NCI-H146 treated with DMSO at 0.1 percent for 48 hours (cell line): ENCODE measurements around the gene MS4A7.
"Not testable (repeated sequence)": the region's sequence is repeated elsewhere in the genome, so short reads cannot be mapped to it uniquely, and the experiment has no call there.

Experiments used
- DNase-seq: peaks from one replicate; lab custom pipeline; 2025; ENCODE audit not compliant: unreplicated experiment; lab: John Stamatoyannopoulos, UW

MS4A7 gene

GRCh38 chr11:60378354-60378753 lies at the start of gene MS4A7:
Gene MS4A7, plus strand, starts transcription at chr11:60378532. Its CDS starts 4,610 bp downstream, at chr11:60383142.
- DNase-seq: no peak

DNA sequence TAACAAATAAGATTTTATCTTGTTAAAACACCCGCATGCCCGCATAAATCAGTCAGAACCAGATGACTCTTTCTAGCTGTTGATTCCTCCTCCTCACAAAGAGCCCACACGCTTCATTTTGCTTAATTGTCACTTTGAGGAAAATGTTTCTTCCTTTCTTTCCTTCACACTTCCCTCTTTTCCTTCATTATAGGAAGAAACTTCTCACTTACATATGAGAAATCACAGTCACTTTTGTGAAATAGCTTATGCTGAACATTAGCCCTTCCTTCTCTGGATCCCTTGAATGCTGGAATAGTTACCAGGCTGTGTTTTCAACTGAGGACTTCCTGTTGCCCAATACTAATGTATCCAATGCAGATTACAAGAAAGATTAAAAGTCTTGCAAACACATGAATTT lies 45.5 kb upstream of the MS4A7 start:
- no peak for DNase-seq

DNA sequence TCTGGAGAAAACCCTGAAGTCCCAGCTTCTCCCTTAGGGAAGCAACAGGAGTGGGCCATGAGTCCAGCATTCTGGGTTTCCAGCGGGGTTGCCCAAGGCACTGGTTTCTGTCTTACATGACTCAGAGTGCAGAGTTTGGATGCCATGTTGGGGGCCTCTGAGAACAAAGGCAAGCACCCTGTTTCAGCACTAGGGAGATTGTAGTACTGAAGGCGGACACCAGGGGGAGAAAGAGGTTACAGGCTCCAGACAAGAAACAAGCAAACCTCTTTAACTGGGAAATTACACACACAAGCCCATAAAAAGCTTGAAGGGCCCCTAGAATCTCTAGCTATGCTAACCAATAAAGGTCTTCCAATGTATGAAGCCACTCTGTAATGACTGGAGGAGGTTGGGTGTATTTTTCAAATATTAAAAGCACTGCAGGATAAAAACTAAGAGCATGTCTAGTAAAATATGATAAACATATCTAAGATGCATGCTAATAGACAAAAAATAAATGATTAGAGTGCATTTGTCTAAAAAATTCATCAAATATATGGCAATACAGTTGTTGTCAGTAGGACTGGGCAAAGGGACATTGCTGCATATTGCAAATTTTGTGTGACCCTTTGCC lies 44.2 kb upstream of the MS4A7 start:
- DNase-seq: peak; percentile 7

- no peak for DNase-seq
Measured at GRCh38 chr11:60336767-60337391, 41.5 kb upstream of the MS4A7 start.

DNA sequence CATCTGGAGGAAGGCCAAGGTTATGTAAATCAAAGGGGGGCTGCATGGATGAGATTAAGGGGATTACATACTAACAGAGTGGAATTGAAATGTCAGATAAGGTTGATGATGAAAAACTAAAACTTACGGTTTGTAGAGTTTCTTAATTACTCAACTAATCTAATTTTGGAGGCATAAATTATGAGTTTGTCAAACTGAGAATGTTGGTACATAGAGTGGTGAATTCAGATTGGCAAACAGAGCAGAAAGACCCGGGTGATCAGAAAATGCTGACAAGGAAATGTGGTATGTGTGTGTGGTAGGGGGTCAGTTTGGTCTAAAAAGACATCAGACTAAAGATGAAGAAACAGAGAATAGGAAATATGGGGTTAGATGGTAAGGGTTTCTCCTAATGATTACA lies 40.3 kb upstream of the MS4A7 start:
- no peak for DNase-seq

DNA sequence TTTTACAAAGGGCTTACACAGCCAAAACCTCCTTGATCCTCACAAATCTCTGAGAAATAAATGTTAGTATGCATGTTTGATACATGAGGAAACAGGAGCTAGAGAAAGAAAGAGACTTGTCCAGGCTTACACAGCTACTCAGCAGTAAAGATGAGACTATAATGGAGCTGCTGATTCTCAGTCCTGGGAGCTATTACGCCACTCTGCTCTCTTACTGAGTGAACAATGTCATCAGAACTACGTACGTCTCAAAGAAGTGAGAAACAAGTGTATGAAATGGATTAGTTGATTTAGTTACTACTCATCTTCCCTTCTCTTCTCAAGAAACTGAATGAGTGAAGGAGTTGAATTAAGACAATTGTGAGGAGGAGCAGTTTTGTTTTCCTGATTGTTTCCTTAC lies 39.0 kb upstream of the MS4A7 start:
- no peak for DNase-seq

GRCh38 chr11:60343094-60343704 lies 35.1 kb upstream of the MS4A7 start:
- DNase-seq: peak; percentile 4

DNA sequence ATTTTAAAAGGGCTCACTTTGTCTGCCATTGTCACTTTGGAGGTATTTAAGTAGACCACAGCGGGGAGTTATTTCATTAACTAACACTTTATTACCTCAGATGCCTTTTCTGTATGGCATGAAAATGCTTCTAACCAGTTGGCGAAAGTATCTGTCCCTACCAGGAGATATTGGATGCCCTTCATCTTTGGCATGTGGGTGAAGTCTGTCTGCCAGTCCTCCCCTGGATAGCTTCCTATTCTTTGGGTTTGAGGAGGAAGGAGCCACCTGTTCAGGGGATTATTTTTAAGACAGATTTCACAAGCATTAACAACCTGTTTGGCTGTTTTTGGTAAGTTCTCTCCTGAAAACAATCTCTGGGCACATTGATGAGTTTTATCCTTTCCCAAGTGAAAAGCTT lies 34.2 kb upstream of the MS4A7 start:
- DNase-seq: no peak

DNA sequence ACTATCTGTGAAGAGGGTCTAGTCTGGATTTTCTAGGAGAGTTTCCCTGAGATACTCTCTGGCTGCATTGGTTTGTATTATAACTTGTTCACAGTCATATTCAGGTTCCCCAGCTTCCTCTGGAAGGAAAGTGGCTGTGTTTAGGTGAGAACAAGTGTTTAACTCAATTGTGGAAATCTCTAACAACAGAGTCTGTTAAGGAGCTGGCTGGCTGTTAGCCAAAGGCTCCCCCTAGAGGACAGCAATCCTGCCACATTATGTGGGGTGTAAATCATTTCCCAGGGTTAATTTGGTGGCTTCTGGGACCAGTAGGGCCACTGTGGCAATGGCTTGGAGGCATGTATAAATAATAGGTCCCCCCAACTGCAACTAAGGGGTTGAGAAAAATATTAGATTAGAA lies 32.8 kb upstream of the MS4A7 start:
- DNase-seq: no peak

DNA sequence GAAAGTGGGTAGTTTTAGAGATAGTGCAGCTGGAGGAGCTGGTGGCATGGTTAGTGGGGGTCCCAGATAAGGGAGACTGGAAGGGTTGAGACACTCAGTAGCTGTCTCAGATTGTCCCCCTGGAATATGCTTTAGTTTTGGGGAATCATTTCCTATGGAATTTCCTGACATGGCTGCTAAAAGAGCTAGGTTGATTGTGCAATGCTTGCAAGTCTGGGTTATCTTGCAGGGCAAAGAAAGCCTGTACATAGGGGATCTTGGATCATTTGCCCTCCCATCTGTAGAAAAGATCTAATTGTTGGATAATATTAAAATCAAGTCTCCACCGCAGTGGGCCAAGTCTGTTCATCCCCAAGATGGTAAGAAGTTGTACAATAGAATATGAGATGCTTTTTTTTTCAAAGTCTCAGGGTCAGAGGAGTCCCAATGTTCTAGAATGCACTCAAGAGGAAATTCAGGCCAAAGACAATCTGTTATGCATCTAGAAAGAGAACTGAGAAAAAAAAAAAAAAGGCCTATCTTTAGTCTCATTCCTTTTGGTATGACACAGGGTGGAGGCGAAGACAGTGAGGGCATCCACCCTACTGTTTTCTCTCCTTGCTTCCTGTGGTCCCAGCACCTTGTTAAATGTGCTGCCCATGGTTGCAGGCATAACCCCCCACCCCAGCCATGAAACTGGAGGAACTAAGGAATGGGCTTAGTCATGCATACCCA lies 31.1 kb upstream of the MS4A7 start:
- no peak for DNase-seq

DNA sequence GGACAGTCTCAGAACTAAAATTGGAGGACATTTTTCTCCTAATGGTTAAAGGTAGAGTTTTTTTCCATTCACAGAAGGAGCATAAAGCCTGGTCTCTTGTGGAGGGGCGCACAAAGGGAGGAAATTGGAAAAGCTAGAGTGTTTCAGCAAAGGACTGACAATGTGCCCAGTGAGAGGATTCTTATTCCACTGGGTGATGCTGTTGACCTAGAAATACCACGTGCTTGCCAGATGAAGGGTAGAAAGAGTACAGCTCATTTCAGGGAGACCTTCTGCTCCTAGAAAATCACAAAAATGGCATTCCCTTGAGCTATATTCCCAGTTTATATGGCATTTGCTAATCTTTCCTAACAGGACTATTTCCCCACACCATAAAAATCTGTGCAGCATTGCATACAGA lies 30.2 kb upstream of the MS4A7 start:
- no peak for DNase-seq

- DNase-seq: no peak
Measured at GRCh38 chr11:60349990-60350389, 28.3 kb upstream of the MS4A7 start.

GRCh38 chr11:60357771-60358170 lies 20.6 kb upstream of the MS4A7 start:
- DNase-seq: no peak

GRCh38 chr11:60360621-60361020 lies 17.7 kb upstream of the MS4A7 start:
- DNase-seq: no peak

DNA sequence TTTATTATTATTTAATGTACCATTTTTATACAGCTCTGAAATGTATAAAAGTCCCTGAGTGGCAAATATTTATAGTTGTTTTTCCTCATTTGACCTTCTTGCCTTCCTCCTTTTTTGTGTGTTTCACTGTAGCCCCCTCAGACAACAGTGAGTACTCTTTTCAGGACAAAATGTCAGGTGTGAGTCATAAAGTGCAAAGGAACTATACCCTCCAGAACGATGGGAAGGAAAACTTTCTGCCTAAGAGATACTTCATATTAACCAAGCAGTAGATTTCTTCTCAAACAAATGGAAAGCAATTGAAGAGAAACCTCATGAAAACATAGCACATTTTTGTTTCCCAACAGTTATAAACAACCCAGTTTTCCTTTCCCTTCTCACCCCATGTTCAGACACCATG lies 16.1 kb upstream of the MS4A7 start:
- DNase-seq: no peak

DNA sequence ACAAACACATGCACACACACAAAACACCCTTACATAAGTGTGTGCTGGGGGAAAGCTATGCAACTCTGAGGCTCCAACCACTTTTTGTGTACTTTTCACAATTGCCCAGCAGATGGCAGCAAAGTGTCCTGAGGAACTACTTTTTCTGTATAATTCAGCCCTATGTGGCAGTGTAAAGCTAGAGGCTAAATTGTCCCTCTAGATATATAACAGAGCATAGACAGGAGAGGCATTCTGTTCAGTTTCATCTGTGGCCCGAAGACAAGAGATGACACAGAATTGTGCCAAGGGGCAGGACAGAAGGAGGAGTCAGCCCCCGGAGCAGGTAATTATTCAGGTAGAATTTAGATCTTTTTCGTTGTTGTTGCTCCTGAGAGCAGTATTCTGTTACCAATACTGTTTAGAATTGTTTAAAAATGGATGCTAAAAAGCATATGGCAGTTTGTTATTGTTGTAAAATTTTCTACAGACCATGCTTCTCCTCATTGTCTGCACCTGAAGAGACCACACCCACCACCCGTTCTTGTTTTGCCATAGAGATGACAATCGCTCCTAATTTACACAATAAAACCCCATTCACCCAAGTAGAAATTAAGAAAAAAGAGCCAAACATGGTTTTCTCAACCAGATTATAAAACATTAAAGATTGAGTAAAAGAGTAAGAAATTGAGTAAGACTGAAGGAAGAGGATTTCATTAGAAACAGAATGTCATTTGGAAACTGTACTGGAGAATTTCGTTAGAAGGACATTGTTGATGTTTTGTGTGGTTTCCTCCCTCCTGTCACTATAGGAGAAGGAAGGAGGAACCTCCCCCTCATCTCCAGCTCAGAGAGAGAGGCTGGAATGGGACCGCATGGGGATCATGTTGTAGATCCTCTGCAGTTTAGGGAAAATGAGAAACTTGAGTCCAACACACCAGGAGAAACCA lies 14.5 kb upstream of the MS4A7 start:
- DNase-seq: peak; percentile 33

DNA sequence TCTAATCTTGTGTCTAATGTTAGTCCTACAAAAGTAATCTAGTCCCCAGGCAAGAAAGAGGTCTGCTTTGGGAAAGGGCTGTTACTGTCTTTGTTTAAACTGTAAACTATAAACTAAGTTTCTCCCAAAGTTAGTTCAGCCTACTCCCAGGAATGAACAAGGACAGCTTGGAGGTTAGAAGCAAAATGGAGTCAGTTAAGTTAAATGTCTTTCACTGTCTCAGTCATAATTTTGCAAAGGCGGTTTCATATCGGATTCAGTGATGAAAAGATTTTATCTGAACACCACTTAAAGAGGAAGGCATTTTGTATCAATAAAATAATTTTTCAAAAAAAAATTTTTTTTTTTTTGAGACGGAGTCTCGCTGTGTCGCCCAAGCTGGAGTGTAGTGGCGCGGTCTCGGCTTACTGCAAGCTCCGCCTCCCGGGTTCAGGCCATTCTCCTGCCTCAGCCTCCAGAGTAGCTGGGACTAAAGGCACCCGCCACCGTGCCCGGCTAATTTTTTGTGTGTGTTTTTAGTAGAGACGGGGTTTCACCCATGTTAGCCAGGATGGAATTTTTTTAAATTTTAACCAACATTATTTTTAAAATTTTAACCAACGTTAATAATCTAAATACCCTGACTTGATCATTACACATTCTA lies 11.9 kb upstream of the MS4A7 start:
- DNase-seq: not testable (repeated sequence)

- no peak for DNase-seq
Measured at GRCh38 chr11:60367009-60367408, 11.3 kb upstream of the MS4A7 start.

DNA sequence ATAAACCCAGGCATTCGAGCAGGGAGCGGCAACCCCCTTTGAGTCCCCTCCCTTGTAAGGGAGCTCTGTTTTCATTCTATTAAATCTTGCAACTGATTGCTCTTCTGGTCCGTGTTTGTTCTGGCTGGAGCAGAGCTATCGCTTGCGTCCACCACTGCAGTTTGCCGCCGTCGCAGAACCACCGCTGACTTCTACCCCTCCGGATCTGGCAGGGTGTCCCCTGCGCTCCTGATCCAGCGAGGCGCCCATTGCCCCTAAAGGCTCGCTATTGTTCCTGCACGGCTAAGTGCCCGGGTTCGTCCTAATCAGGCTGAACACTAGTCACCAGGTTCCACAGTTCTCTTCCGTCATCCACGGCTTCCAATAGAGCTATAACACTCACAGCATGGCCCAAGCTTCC lies 10.4 kb upstream of the MS4A7 start:
- DNase-seq: no peak

- no peak for DNase-seq
Measured at GRCh38 chr11:60370252-60370810, 8.0 kb upstream of the MS4A7 start.
